Mesenchymal stem cell (in vitro differentiated cells and primary cell): ENCODE results near the gene PHF8.

Experiments
- DNase-seq: peaks from one replicate; pipeline ENCODE4 v3.0.0-alpha.2; 2013
- H2AFZ ChIP-seq: one replicate; pipeline ENCODE4 v1.6.1; 2013; ENCODE audit warnings: low read depth, mild to moderate bottlenecking, control low read depth, inconsistent platforms, low read length, moderate library complexity
- H2AK5ac ChIP-seq: 2 replicates; pipeline ENCODE4 v1.6.1; 2013; ENCODE audit warnings: low read length, moderate library complexity, mild to moderate bottlenecking, inconsistent platforms; ENCODE audit not compliant: severe bottlenecking
- H2BK120ac ChIP-seq: one replicate; pipeline ENCODE4 v1.6.1; 2013; ENCODE audit warnings: low read depth, mild to moderate bottlenecking, inconsistent platforms, low read length, moderate library complexity
- H2BK12ac ChIP-seq, 2 experiments: one replicate each; pipeline ENCODE4 v1.6.1; 2013; ENCODE audit warnings: inconsistent platforms in 2 of 2, low read length in 2 of 2, mild to moderate bottlenecking in 2 of 2, moderate library complexity in 2 of 2, control low read depth in 1 of 2
- H2BK15ac ChIP-seq: one replicate; pipeline ENCODE4 v1.6.1; 2013; ENCODE audit warnings: mild to moderate bottlenecking, low read depth, inconsistent platforms; ENCODE audit not compliant: poor library complexity, severe bottlenecking
- H2BK5ac ChIP-seq: 2 replicates; pipeline ENCODE4 v1.6.1; 2013; ENCODE audit warnings: low read depth, mild to moderate bottlenecking, low read length, control low read depth, inconsistent platforms; ENCODE audit not compliant: poor library complexity, severe bottlenecking
- H3K14ac ChIP-seq, 2 experiments: one replicate each; pipeline ENCODE4 v1.6.1; 2013; ENCODE audit warnings: inconsistent platforms in 2 of 2, low read length in 2 of 2, control low read depth in 1 of 2, mild to moderate bottlenecking in 1 of 2, moderate library complexity in 1 of 2
- H3K18ac ChIP-seq, 2 experiments: one replicate each; pipeline ENCODE4 v1.6.1; 2013; ENCODE audit warnings: inconsistent platforms in 2 of 2, low read length in 2 of 2, control low read depth in 1 of 2, low read depth in 1 of 2, mild to moderate bottlenecking in 1 of 2
- H3K23ac ChIP-seq, 2 experiments: one replicate each; pipeline ENCODE4 v1.6.1; 2013; ENCODE audit warnings: inconsistent platforms in 2 of 2, low read length in 2 of 2, mild to moderate bottlenecking in 2 of 2, moderate library complexity in 2 of 2, control low read depth in 1 of 2
- H3K27ac ChIP-seq: 2 replicates; pipeline ENCODE4 v1.5.1; 2013; ENCODE audit warnings: mild to moderate bottlenecking, moderate library complexity, low read length, control low read depth, inconsistent platforms; ENCODE audit not compliant: poor library complexity, severe bottlenecking
- H3K27me3 ChIP-seq, 2 experiments: 2 replicates each; pipeline versions ENCODE4 v1.6.1 to v1.7.0; 2013; ENCODE audit warnings: low read length in 2 of 2, mild to moderate bottlenecking in 2 of 2, moderate library complexity in 2 of 2, control low read depth in 1 of 2, inconsistent platforms in 1 of 2; ENCODE audit not compliant: control insufficient read depth in 1 of 2, insufficient read depth in 1 of 2
- H3K36me3 ChIP-seq, 2 experiments: 2 replicates each; pipeline versions ENCODE4 v1.6.1 to v1.7.0; 2013; ENCODE audit warnings: low read length in 2 of 2, control low read depth in 1 of 2, inconsistent platforms in 1 of 2, low read depth in 1 of 2, mild to moderate bottlenecking in 1 of 2; ENCODE audit not compliant: insufficient read depth in 2 of 2, control insufficient read depth in 1 of 2
- H3K4ac ChIP-seq, 2 experiments: one replicate each; pipeline ENCODE4 v1.6.1; 2013; ENCODE audit warnings: inconsistent platforms in 2 of 2, low read length in 2 of 2, mild to moderate bottlenecking in 2 of 2, moderate library complexity in 2 of 2, control low read depth in 1 of 2, low read depth in 1 of 2
- H3K4me1 ChIP-seq: 2 replicates; pipeline ENCODE4 v1.6.1; 2013; ENCODE audit warnings: low read depth, low read length, control low read depth; ENCODE audit not compliant: control insufficient read depth, insufficient read depth
- H3K4me2 ChIP-seq: 2 replicates; pipeline ENCODE4 v1.6.1; 2013; ENCODE audit warnings: low read length, mild to moderate bottlenecking, inconsistent platforms; ENCODE audit not compliant: poor library complexity, severe bottlenecking
- H3K4me3 ChIP-seq, 2 experiments: 2 replicates each; pipeline versions ENCODE4 v1.5.1 to v1.7.0; 2013; ENCODE audit warnings: low read length in 2 of 2, mild to moderate bottlenecking in 2 of 2, control low read depth in 1 of 2, low read depth in 1 of 2; ENCODE audit not compliant: insufficient read depth in 1 of 2
- H3K79me1 ChIP-seq: replicated peaks from 2 replicates; pipeline ENCODE4 v1.6.1; 2013; ENCODE audit warnings: mild to moderate bottlenecking, control low read depth, low read length, inconsistent platforms; ENCODE audit not compliant: poor library complexity, severe bottlenecking
- H3K9ac ChIP-seq: 2 replicates; pipeline ENCODE4 v1.7.0; 2013; ENCODE audit warnings: mild to moderate bottlenecking, low read length, moderate library complexity
- H3K9me3 ChIP-seq: 2 replicates; pipeline ENCODE4 v1.7.0; 2013; ENCODE audit warnings: mild to moderate bottlenecking, low read length; ENCODE audit not compliant: control insufficient read depth
- H4K8ac ChIP-seq: one replicate; pipeline ENCODE4 v1.6.1; 2013; ENCODE audit warnings: inconsistent platforms, mild to moderate bottlenecking, low read length, moderate library complexity
- H4K91ac ChIP-seq: one replicate; pipeline ENCODE4 v1.6.1; 2013; ENCODE audit warnings: mild to moderate bottlenecking, low read length, inconsistent platforms
- WGBS: methylation state at CpG from one replicate; pipeline ENCODE4 v1.1.7; 2013; ENCODE audit warnings: mixed read lengths; 5-methylcytosine and 5-hydroxymethylcytosine counted together

PHF8 gene

GRCh38 chrX:53984895-53985294, 59.4 kb downstream of the PHF8 start:
- no peaks in the 10 kb centered on the region for H3K27me3 ChIP-seq
- H3K14ac ChIP-seq, result no peak overlapping the region
- no peaks in the 10 kb centered on the region for H3K79me1 ChIP-seq
- no peak overlapping the region for H2AFZ ChIP-seq
- no peak overlapping the region for H2BK120ac ChIP-seq
- H3K9ac ChIP-seq, result no peak overlapping the region
- H3K4me1 ChIP-seq, result no peaks in the 10 kb centered on the region
- H3K18ac ChIP-seq, result no peak overlapping the region
- no peak overlapping the region for H2BK12ac ChIP-seq
- H2AK5ac ChIP-seq, result no peak overlapping the region
- H3K27ac ChIP-seq, result no peak overlapping the region
- H3K4me2 ChIP-seq, result no peak overlapping the region
- H4K91ac ChIP-seq, result no peak overlapping the region
- H3K9me3 ChIP-seq, result no peaks in the 10 kb centered on the region
- H2BK5ac ChIP-seq, result no peak overlapping the region
- H3K36me3 ChIP-seq, result peaks cover 9 to 46% of the 10 kb centered on the region in 2 experiments
- no peak overlapping the region for H3K23ac ChIP-seq
- 98% methylated on average over 12 of the region's 12 CpGs for WGBS
- H3K4ac ChIP-seq, result no peak overlapping the region
- no peak overlapping the region for H3K4me3 ChIP-seq
- DNase-seq, result no peak
- no peak overlapping the region for H4K8ac ChIP-seq
- no peak overlapping the region for H2BK15ac ChIP-seq

GRCh38 chrX:53974529-53974928, 69.7 kb downstream of the PHF8 start:
- DNase-seq, result no peak
- H3K4me2 ChIP-seq, result no peak overlapping the region

GRCh38 chrX:53969540-53969939, 74.7 kb downstream of the PHF8 start:
- Histone ChIP-seq H3K14ac (no peak overlapping the region), H2BK120ac (no peak overlapping the region), H3K27me3 (no peaks in the 10 kb centered on the region), H2BK5ac (no peak overlapping the region), H3K9me3 (peaks cover 13% of the 10 kb centered on the region), H3K4ac (no peak overlapping the region), H2AK5ac (no peak overlapping the region), H2AFZ (no peak overlapping the region), H3K79me1 (no peaks in the 10 kb centered on the region), H4K8ac (no peak overlapping the region), H3K4me3 (no peak overlapping the region), H3K27ac (no peak overlapping the region), H3K4me1 (no peaks in the 10 kb centered on the region), H2BK12ac (no peak overlapping the region), H3K4me2 (no peak overlapping the region), H4K91ac (no peak overlapping the region), H3K9ac (no peak overlapping the region), H3K18ac (no peak overlapping the region), H3K36me3 (peaks cover 4 to 10% of the 10 kb centered on the region in 2 experiments), H3K23ac (no peak overlapping the region), H2BK15ac (no peak overlapping the region)
- WGBS, result 94% methylated on average over 1 of the region's 3 CpGs
- DNase-seq, result no peak

More at GRCh38 chrX:53974529-53974928, 69.7 kb downstream of the PHF8 start:
- Histone ChIP-seq H2BK12ac (no peak overlapping the region), H2BK5ac (no peak overlapping the region), H2BK120ac (no peak overlapping the region), H3K9ac (no peak overlapping the region), H3K27me3 (no peaks in the 10 kb centered on the region), H3K4me1 (no peaks in the 10 kb centered on the region), H3K18ac (no peak overlapping the region), H3K27ac (no peak overlapping the region), H3K14ac (no peak overlapping the region), H4K8ac (no peak overlapping the region), H4K91ac (no peak overlapping the region), H2AK5ac (no peak overlapping the region), H3K4ac (no peak overlapping the region), H3K9me3 (peaks cover 16% of the 10 kb centered on the region), H2AFZ (no peak overlapping the region), H3K23ac (no peak overlapping the region), H3K4me3 (no peak overlapping the region), H3K36me3 (peaks cover 0 to 19% of the 10 kb centered on the region in 2 experiments), H3K79me1 (no peaks in the 10 kb centered on the region), H2BK15ac (no peak overlapping the region)
- WGBS, result 100% methylated on average over 2 of the region's 6 CpGs

GRCh38 chrX:53950130-53950733, 94.0 kb downstream of the PHF8 start:
- 88% methylated on average over 3 of the region's 3 CpGs for WGBS
- Histone ChIP-seq H2AFZ (no peak overlapping the region), H2BK15ac (no peak overlapping the region), H2BK12ac (no peak overlapping the region), H3K79me1 (no peaks in the 10 kb centered on the region), H4K91ac (no peak overlapping the region), H3K36me3 (peaks cover 0 to 10% of the 10 kb centered on the region in 2 experiments), H3K27ac (no peak overlapping the region), H3K14ac (no peak overlapping the region), H2BK120ac (no peak overlapping the region), H3K27me3 (peaks cover 0 to 5% of the 10 kb centered on the region in 2 experiments), H3K4me2 (no peak overlapping the region), H3K9ac (no peak overlapping the region), H3K9me3 (no peaks in the 10 kb centered on the region), H3K4me1 (no peaks in the 10 kb centered on the region), H4K8ac (no peak overlapping the region), H3K4ac (no peak overlapping the region), H3K23ac (no peak overlapping the region), H2AK5ac (no peak overlapping the region), H3K18ac (no peak overlapping the region), H3K4me3 (no peak overlapping the region), H2BK5ac (no peak overlapping the region)
- DNase-seq, result no peak
